ENCODE data around the gene DLGAP1.

DLGAP1 gene

GRCh38 chr18:3771121-3771971, 683.8 kb downstream of the DLGAP1 start:
- Histone ChIP-seq H3K27me3 (ENCODE audit: insufficient read depth, insufficient read length) (peaks cover 15% of the 10 kb centered on the region), H3K9ac (ENCODE audit: insufficient read length, low read depth) (no peak overlapping the region), H3K4me3 (ENCODE audit: insufficient read length, low read depth) (peak overlapping the region; percentile 16), H3K4me1 (ENCODE audit: insufficient read depth, insufficient read length) (no peaks in the 10 kb centered on the region), H3K9me3 (ENCODE audit: insufficient read depth, low read length) (peaks cover 1% of the 10 kb centered on the region; the same call in 1 of the 2 replicates), H3K36me3 (ENCODE audit: insufficient read depth, insufficient read length, low read length) (no peaks in the 10 kb centered on the region)
- no peak for TF ChIP-seq SUZ12 (IDR thresholded peaks at IDR 0.05; ENCODE audit: extremely low read depth, insufficient read depth, insufficient read length)
- TF ChIP-seq ZNF274 (IDR thresholded peaks at IDR 0.05; ENCODE audit: low read depth, low read length) = no peak
- TF ChIP-seq YY1 (IDR thresholded peaks at IDR 0.05; ENCODE audit: insufficient read depth, insufficient read length) = no peak
- peak; percentile 55 for DNase-seq (ENCODE audit: low read depth, low spot score)

- Histone ChIP-seq H3K36me3 (ENCODE audit: insufficient read depth, insufficient read length, low read length) (no peaks in the 10 kb centered on the region), H3K9me3 (ENCODE audit: insufficient read depth, low read length) (peaks cover 12% of the 10 kb centered on the region), H3K27me3 (ENCODE audit: insufficient read depth, insufficient read length) (no peaks in the 10 kb centered on the region), H3K9ac (ENCODE audit: insufficient read length, low read depth) (no peak overlapping the region), H3K4me3 (ENCODE audit: insufficient read length, low read depth) (no peak overlapping the region), H3K4me1 (ENCODE audit: insufficient read depth, insufficient read length) (no peaks in the 10 kb centered on the region)
- TF ChIP-seq YY1 (IDR thresholded peaks at IDR 0.05; ENCODE audit: insufficient read depth, insufficient read length) (no peak), SUZ12 (IDR thresholded peaks at IDR 0.05; ENCODE audit: extremely low read depth, insufficient read depth, insufficient read length) (no peak), ZNF274 (IDR thresholded peaks at IDR 0.05; ENCODE audit: low read depth, low read length) (no peak)
- DNase-seq (ENCODE audit: low read depth, low spot score) = no peak
Measured at GRCh38 chr18:3761266-3761665, 693.8 kb downstream of the DLGAP1 start.

GRCh38 chr18:3760741-3761140, 694.4 kb downstream of the DLGAP1 start:
- H3K9ac ChIP-seq (ENCODE audit: insufficient read length, low read depth) = no peak overlapping the region
- no peaks in the 10 kb centered on the region for H3K4me1 ChIP-seq (ENCODE audit: insufficient read depth, insufficient read length)
- H3K27me3 ChIP-seq (ENCODE audit: insufficient read depth, insufficient read length) = no peaks in the 10 kb centered on the region
- peaks cover 7% of the 10 kb centered on the region for H3K9me3 ChIP-seq (ENCODE audit: insufficient read depth, low read length)
- no peaks in the 10 kb centered on the region for H3K36me3 ChIP-seq (ENCODE audit: insufficient read depth, insufficient read length, low read length)
- TF ChIP-seq SUZ12 (IDR thresholded peaks at IDR 0.05; ENCODE audit: extremely low read depth, insufficient read depth, insufficient read length) = no peak
- no peak for TF ChIP-seq ZNF274 (IDR thresholded peaks at IDR 0.05; ENCODE audit: low read depth, low read length)
- TF ChIP-seq YY1 (IDR thresholded peaks at IDR 0.05; ENCODE audit: insufficient read depth, insufficient read length) = no peak
- H3K4me3 ChIP-seq (ENCODE audit: insufficient read length, low read depth) = no peak overlapping the region
- no peak for DNase-seq (ENCODE audit: low read depth, low spot score)

- H3K27me3 ChIP-seq (ENCODE audit: insufficient read depth, insufficient read length) = no peaks in the 10 kb centered on the region
- no peaks in the 10 kb centered on the region for H3K4me1 ChIP-seq (ENCODE audit: insufficient read depth, insufficient read length)
- no peak overlapping the region for H3K4me3 ChIP-seq (ENCODE audit: insufficient read length, low read depth)
- TF ChIP-seq SUZ12 (IDR thresholded peaks at IDR 0.05; ENCODE audit: extremely low read depth, insufficient read depth, insufficient read length) = no peak
- no peak for TF ChIP-seq YY1 (IDR thresholded peaks at IDR 0.05; ENCODE audit: insufficient read depth, insufficient read length)
- TF ChIP-seq ZNF274 (IDR thresholded peaks at IDR 0.05; ENCODE audit: low read depth, low read length) = no peak
- H3K9ac ChIP-seq (ENCODE audit: insufficient read length, low read depth) = no peak overlapping the region
- no peaks in the 10 kb centered on the region for H3K36me3 ChIP-seq (ENCODE audit: insufficient read depth, insufficient read length, low read length)
- peaks cover 4% of the 10 kb centered on the region; the same call in 1 of the 2 replicates for H3K9me3 ChIP-seq (ENCODE audit: insufficient read depth, low read length)
- DNase-seq (ENCODE audit: low read depth, low spot score) = no peak
Measured at GRCh38 chr18:3759099-3759498, 696.0 kb downstream of the DLGAP1 start.

GRCh38 chr18:3758531-3758930, 696.6 kb downstream of the DLGAP1 start:
- H3K36me3 ChIP-seq (ENCODE audit: insufficient read depth, insufficient read length, low read length) = no peaks in the 10 kb centered on the region
- peaks cover 4% of the 10 kb centered on the region; the same call in 1 of the 2 replicates for H3K9me3 ChIP-seq (ENCODE audit: insufficient read depth, low read length)
- no peak for DNase-seq (ENCODE audit: low read depth, low spot score)
- no peak overlapping the region for H3K4me3 ChIP-seq (ENCODE audit: insufficient read length, low read depth)
- H3K9ac ChIP-seq (ENCODE audit: insufficient read length, low read depth) = no peak overlapping the region
- no peaks in the 10 kb centered on the region for H3K27me3 ChIP-seq (ENCODE audit: insufficient read depth, insufficient read length)
- H3K4me1 ChIP-seq (ENCODE audit: insufficient read depth, insufficient read length) = no peaks in the 10 kb centered on the region
- TF ChIP-seq ZNF274 (IDR thresholded peaks at IDR 0.05; ENCODE audit: low read depth, low read length) = no peak
- TF ChIP-seq YY1 (IDR thresholded peaks at IDR 0.05; ENCODE audit: insufficient read depth, insufficient read length) = no peak
- no peak for TF ChIP-seq SUZ12 (IDR thresholded peaks at IDR 0.05; ENCODE audit: extremely low read depth, insufficient read depth, insufficient read length)

GRCh38 chr18:3757361-3757760, 697.7 kb downstream of the DLGAP1 start:
- Histone ChIP-seq H3K4me3 (ENCODE audit: insufficient read length, low read depth) (no peak overlapping the region), H3K27me3 (ENCODE audit: insufficient read depth, insufficient read length) (no peaks in the 10 kb centered on the region)
- no peak for DNase-seq (ENCODE audit: low read depth, low spot score)

GRCh38 chr18:3753106-3753505, 702.0 kb downstream of the DLGAP1 start:
- no peaks in the 10 kb centered on the region for H3K4me1 ChIP-seq (ENCODE audit: insufficient read depth, insufficient read length)
- H3K9ac ChIP-seq (ENCODE audit: insufficient read length, low read depth) = no peak overlapping the region
- TF ChIP-seq SUZ12 (IDR thresholded peaks at IDR 0.05; ENCODE audit: extremely low read depth, insufficient read depth, insufficient read length) (no peak), YY1 (IDR thresholded peaks at IDR 0.05; ENCODE audit: insufficient read depth, insufficient read length) (no peak), ZNF274 (IDR thresholded peaks at IDR 0.05; ENCODE audit: low read depth, low read length) (no peak)
- no peaks in the 10 kb centered on the region for H3K36me3 ChIP-seq (ENCODE audit: insufficient read depth, insufficient read length, low read length)
- H3K4me3 ChIP-seq (ENCODE audit: insufficient read length, low read depth) = no peak overlapping the region
- DNase-seq (ENCODE audit: low read depth, low spot score) = no peak
- H3K27me3 ChIP-seq (ENCODE audit: insufficient read depth, insufficient read length) = no peaks in the 10 kb centered on the region
- peaks cover 4% of the 10 kb centered on the region; the same call in 1 of the 2 replicates for H3K9me3 ChIP-seq (ENCODE audit: insufficient read depth, low read length)

More at GRCh38 chr18:3757361-3757760, 697.7 kb downstream of the DLGAP1 start:
- Histone ChIP-seq H3K9me3 (ENCODE audit: insufficient read depth, low read length) (peaks cover 4% of the 10 kb centered on the region; the same call in 1 of the 2 replicates), H3K9ac (ENCODE audit: insufficient read length, low read depth) (no peak overlapping the region), H3K36me3 (ENCODE audit: insufficient read depth, insufficient read length, low read length) (no peaks in the 10 kb centered on the region), H3K4me1 (ENCODE audit: insufficient read depth, insufficient read length) (no peaks in the 10 kb centered on the region)
- TF ChIP-seq SUZ12 (IDR thresholded peaks at IDR 0.05; ENCODE audit: extremely low read depth, insufficient read depth, insufficient read length) (no peak), YY1 (IDR thresholded peaks at IDR 0.05; ENCODE audit: insufficient read depth, insufficient read length) (no peak), ZNF274 (IDR thresholded peaks at IDR 0.05; ENCODE audit: low read depth, low read length) (no peak)
